Lower lobe of right lung (tissue), 2 donors: Measurements from ENCODE around the gene FLOT2. TPM values are rescaled to one million over a fixed set of nuclear protein-coding genes. Genes with fewer than 3 reads are reported as not detected.
A peak's percentile ranks its signal among the peaks of the same experiment; 100 is the strongest.

Source experiments
- ATAC-seq, 2 donors: fragments of 200-7000 bp; cut with Tn5 transposase; one replicate each; pipeline ENCODE4 v1.9.1; 2020 to 2022; ENCODE audit warnings: mild to moderate bottlenecking in 2 of 2, moderate library complexity in 2 of 2
- DNase-seq: peaks from one replicate; pipeline ENCODE4 v3.0.0-alpha.2; 2020
- H3K27ac ChIP-seq: fragments of 200-600 bp; one replicate; pipeline ENCODE4 v1.8.0; 2022
- H3K27me3 ChIP-seq: fragments of 200-600 bp; one replicate; pipeline ENCODE4 v1.8.0; 2022; ENCODE audit warnings: low read depth
- H3K36me3 ChIP-seq: fragments of 200-600 bp; one replicate; pipeline ENCODE4 v1.8.0; 2022; ENCODE audit warnings: mild to moderate bottlenecking
- H3K4me1 ChIP-seq: fragments of 200-600 bp; one replicate; pipeline ENCODE4 v1.8.0; 2022
- H3K4me3 ChIP-seq: fragments of 200-600 bp; one replicate; pipeline ENCODE4 v1.8.0; 2022; ENCODE audit warnings: mild to moderate bottlenecking
- H3K9me3 ChIP-seq: fragments of 200-600 bp; one replicate; pipeline ENCODE4 v1.8.0; 2022
- intact Hi-C: fragments of 100-400 bp; cut with DNase I; formaldehyde crosslinking; loops from one replicate; pipeline ENCODE4 v1.11.0; 2022
- total RNA-seq: library from RNA; stranded (reverse); fragmentation: NEBNext Ultra II Directional; extraction: Animal tissue kit (Norgen Biotek cat#: 25700); gene quantifications from one replicate; pipeline ENCODE4 v1.2.1, GENCODE V29; 2021
- TF ChIP-seq, protein P1 (sequence below): fragments of 200-600 bp; IDR thresholded peaks from one replicate; pipeline ENCODE4 v1.8.0; 2022; ENCODE audit warnings: antibody characterized with exemption, mild to moderate bottlenecking
- donor health status: DM: no; HTN: yes; CAD: no; lungs with severe emphysema.

FLOT2 gene
- total RNA-seq, 1 donor from 2014 or later: 170 TPM

DNA sequence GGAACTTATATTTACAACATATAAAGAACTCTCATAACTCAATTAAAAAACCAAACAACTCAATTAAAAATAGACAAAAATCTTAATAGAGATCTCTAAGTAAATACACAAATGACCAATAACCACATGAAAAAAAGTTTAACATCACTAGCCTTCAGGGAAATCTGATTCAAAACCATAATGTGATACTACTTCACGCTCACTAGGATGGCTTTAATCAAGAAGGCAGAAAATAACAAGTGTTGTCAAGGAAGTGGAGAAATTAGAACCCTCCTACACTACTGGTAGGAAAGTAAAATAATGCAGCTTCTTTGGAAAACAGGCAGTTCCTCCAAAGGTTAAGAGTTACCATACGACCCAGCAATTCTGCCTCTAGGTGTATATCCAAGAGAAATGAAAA is 45.4 kb upstream of the FLOT2 start:
- Histone ChIP-seq H3K36me3 (peaks cover 24% of the 10 kb centered on the region), H3K27me3 (no peaks in the 10 kb centered on the region), H3K4me1 (peaks cover 74% of the 10 kb centered on the region), H3K27ac (no peak overlapping the region), H3K4me3 (no peak overlapping the region), H3K9me3 (no peaks in the 10 kb centered on the region)
- intact Hi-C loops: no loop called here
- ATAC-seq: no peak
- no peak for DNase-seq
- TF ChIP-seq, protein P1, sequence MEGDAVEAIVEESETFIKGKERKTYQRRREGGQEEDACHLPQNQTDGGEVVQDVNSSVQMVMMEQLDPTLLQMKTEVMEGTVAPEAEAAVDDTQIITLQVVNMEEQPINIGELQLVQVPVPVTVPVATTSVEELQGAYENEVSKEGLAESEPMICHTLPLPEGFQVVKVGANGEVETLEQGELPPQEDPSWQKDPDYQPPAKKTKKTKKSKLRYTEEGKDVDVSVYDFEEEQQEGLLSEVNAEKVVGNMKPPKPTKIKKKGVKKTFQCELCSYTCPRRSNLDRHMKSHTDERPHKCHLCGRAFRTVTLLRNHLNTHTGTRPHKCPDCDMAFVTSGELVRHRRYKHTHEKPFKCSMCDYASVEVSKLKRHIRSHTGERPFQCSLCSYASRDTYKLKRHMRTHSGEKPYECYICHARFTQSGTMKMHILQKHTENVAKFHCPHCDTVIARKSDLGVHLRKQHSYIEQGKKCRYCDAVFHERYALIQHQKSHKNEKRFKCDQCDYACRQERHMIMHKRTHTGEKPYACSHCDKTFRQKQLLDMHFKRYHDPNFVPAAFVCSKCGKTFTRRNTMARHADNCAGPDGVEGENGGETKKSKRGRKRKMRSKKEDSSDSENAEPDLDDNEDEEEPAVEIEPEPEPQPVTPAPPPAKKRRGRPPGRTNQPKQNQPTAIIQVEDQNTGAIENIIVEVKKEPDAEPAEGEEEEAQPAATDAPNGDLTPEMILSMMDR: no peak

DNA sequence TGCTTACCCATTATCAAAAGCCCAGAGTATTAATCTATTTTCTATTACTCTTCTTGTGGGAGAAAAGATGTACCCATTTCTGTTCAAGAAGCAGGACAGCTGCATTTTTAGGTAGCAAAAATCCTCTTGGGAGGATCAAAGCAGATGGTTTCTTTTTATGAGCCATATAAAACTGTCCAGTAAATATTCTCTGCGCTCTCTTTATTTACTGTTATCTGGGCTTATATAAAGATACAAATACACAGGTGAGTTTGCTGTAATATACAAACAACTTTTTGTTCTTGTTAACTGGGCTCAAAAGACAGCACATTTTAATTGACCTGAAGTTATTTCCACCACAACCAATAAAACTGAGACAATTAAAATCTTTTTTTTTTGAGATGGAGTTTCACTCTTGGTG is 43.7 kb upstream of the FLOT2 start:
- H3K27ac ChIP-seq: no peak overlapping the region
- no peaks in the 10 kb centered on the region for H3K27me3 ChIP-seq
- H3K9me3 ChIP-seq: no peaks in the 10 kb centered on the region
- no peak overlapping the region for H3K4me3 ChIP-seq
- DNase-seq (no peak), ATAC-seq (no peak)
- intact Hi-C loops: no loop called here
- H3K4me1 ChIP-seq: peaks cover 74% of the 10 kb centered on the region
- TF ChIP-seq, protein P1: no peak
- peaks cover 24% of the 10 kb centered on the region for H3K36me3 ChIP-seq

DNA sequence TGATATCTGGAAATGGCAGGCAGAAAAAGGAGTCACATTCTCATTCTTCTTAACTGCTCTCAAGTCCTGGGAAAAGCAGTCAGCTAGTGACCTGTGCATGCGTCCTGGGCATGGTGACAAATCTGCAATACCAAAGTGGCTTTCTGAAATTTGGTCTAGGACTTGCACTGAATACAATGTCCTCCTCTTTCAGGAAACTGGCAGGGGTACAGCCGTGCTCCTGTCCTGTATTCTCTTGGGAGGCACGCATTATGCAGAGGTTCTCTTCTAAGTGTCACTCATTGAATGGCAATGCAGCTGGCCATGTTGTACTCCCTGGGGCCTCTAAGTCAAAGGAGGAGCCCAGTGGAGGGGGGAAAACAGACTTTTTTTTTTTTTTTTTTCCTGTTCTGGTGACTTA is 43.1 kb upstream of the FLOT2 start:
- Histone ChIP-seq H3K9me3 (no peaks in the 10 kb centered on the region), H3K27me3 (no peaks in the 10 kb centered on the region), H3K27ac (no peak overlapping the region), H3K4me1 (peaks cover 74% of the 10 kb centered on the region), H3K36me3 (peaks cover 24% of the 10 kb centered on the region), H3K4me3 (no peak overlapping the region)
- TF ChIP-seq, protein P1: no peak
- intact Hi-C loops: no loop called here
- ATAC-seq (peak in 1 of 2 donors; percentile 16), DNase-seq (no peak)

DNA sequence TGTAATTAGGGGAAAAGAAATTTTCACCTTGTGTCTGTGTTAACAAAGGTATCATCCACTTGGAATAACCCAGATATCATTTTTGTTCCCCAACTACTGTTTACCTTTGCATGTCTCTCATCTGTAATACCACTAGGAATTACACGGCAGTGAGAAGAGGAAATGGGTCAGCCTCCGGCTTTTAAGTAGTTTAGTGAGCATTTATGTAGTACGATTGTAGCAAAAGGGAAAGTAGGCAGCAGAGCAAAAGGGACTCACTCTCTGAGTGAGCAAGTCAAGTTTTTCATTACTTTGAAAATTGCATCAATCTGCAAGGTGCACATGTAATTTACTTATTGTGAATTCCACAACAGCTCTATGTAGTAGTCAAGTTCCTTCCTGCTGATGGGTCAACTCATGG is 42.6 kb upstream of the FLOT2 start:
- Histone ChIP-seq H3K27ac (no peak overlapping the region), H3K4me3 (no peak overlapping the region), H3K9me3 (no peaks in the 10 kb centered on the region), H3K4me1 (peaks cover 70% of the 10 kb centered on the region), H3K27me3 (no peaks in the 10 kb centered on the region), H3K36me3 (peaks cover 24% of the 10 kb centered on the region)
- no peak for DNase-seq
- intact Hi-C loops: no loop called here
- ATAC-seq: no peak
- TF ChIP-seq, protein P1: no peak

DNA sequence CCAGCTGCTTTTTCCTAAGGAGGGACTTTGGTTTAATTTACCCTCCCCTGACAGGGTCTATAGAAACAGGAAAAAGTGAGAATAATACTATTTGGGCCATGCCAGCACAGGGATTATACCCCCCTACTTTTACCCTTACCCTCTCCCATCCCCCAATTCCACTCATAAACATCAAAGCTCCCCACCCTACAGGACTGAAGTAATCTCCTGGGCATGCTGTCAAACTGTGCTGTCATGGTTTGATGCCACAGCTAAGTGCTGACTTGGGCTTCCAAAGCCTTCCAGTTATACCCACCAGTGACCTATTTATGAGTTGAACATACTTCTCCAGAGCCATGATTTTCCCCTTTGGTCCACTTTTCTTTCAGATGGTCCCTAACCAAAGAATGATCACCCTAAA is 41.0 kb upstream of the FLOT2 start:
- intact Hi-C loops: no loop called here
- H3K27ac ChIP-seq: peak overlapping the region; percentile 55
- ATAC-seq: peak; percentile 10 to 35

More for the DNA sequence above, 41.0 kb upstream of the FLOT2 start:
- DNase-seq: no peak
- Histone ChIP-seq H3K4me1 (peaks cover 57% of the 10 kb centered on the region), H3K27me3 (no peaks in the 10 kb centered on the region), H3K36me3 (peaks cover 16% of the 10 kb centered on the region), H3K4me3 (no peak overlapping the region), H3K9me3 (no peaks in the 10 kb centered on the region)
- TF ChIP-seq, protein P1: no peak
